Ovary (tissue), 9 donors: Measurements from ENCODE around the gene MEGF9. TPM values are rescaled to one million over a fixed set of nuclear protein-coding genes. Genes with fewer than 3 reads are reported as not detected.

Experiments used
- DNase-seq, 5 donors: peaks; one replicate each; pipeline ENCODE4 v3.0.0-alpha.2; 2019 to 2020
- H3K27ac ChIP-seq, 2 donors: fragments of 200-600 bp; one replicate each; pipeline versions ENCODE4 v1.5.1 to v1.8.0; 2019 to 2022
- H3K27me3 ChIP-seq: fragments of 200-600 bp; one replicate; pipeline ENCODE4 v1.8.0; 2022
- H3K36me3 ChIP-seq: fragments of 200-600 bp; sonication (generic); one replicate; pipeline ENCODE4 v1.5.1; 2019
- H3K4me1 ChIP-seq: one replicate; pipeline ENCODE4 v1.8.1; 2013; ENCODE audit warnings: mild to moderate bottlenecking, moderate library complexity; ENCODE audit not compliant: insufficient read depth
- H3K4me3 ChIP-seq: fragments of 200-600 bp; sonication (generic); one replicate; pipeline ENCODE4 v1.5.1; 2017
- H3K9me3 ChIP-seq, 2 donors: fragments of 200-600 bp in 1 of 2; sonication (generic) in 1 of 2; one replicate each; pipeline versions ENCODE4 v1.5.1 to v1.8.1; 2013 to 2019; ENCODE audit warnings: mild to moderate bottlenecking in 1 of 2, moderate library complexity in 1 of 2
- EP300 ChIP-seq: sonication (generic); formaldehyde crosslinking; IDR thresholded peaks from one replicate; pipeline ENCODE4 v1.6.1; 2017; ENCODE audit warnings: antibody characterized with exemption
- POLR2A ChIP-seq: fragments of 450-650 bp; IDR thresholded peaks from one replicate; pipeline ENCODE4 v1.6.1; 2017; ENCODE audit warnings: antibody characterized with exemption, mild to moderate bottlenecking, moderate library complexity
- WGBS, 3 donors: extraction: QIAGEN DNeasy Blood & Tissue Kit in 1 of 3; methylation state at CpG; one replicate each; pipeline versions ENCODE4 v1.1.5 to v1.1.7; 2013 to 2017; 5-methylcytosine and 5-hydroxymethylcytosine counted together
- intact Hi-C, 4 donors: fragments of 100-400 bp; cut with DNase I; formaldehyde crosslinking; loops; one replicate each; pipeline versions ENCODE4 v1.11.0 to v1.15.1; 2022 to 2023
- polyA plus RNA-seq, 2 donors: library from polyadenylated mRNA; stranded (reverse); fragments of 200-250 nt in 1 of 2; fragments of 350-450 nt in 1 of 2; fragmentation: Illumina TruSeq in 1 of 2; extraction: RNeasy Lipid Tissue Mini Kit (QIAGEN cat#74804) in 1 of 2; gene quantifications; one replicate each; pipeline ENCODE4 v1.2.3, GENCODE V29; 2013 to 2014
- total RNA-seq, 7 donors: library from RNA; depleted of rRNA in 2 of 7; stranded (reverse); fragments of >200 nt in 2 of 7; fragmentation: NEBNext Ultra II Directional in 3 of 7; extraction: Animal tissue kit (Norgen Biotek cat#: 25700) in 3 of 7; gene quantifications; one replicate each; pipeline versions ENCODE4 v1.1.0 to v1.2.4, GENCODE V29; 2016 to 2023
- TF ChIP-seq, protein P1 (sequence below), 3 donors: fragments of 450-650 bp in 2 of 3; fragments of 200-600 bp in 1 of 3; IDR thresholded peaks; one replicate each; pipeline versions ENCODE4 v1.5.1 to v1.8.0; 2016 to 2022; ENCODE audit warnings: antibody characterized with exemption in 3 of 3, mild to moderate bottlenecking in 1 of 3
- donor health status: DM: no; HTN: no; CAD: no; lungs with moderate emphysema.
- donor health status: DM: no; HTN: no; CAD: no.
- donor health status: Bipolar disorder and iron deficiency.
- donor health status: DM: yes; HTN: yes; CAD: no.
- donor health status: DM: no; HTN: no; CAD: no.
- donor health status: DM: yes; HTN: yes; CAD: no.

MEGF9 gene
- total and polyA plus RNA-seq, 9 donors: 9.9 to 27.3 (median 14.6) TPM

DNA sequence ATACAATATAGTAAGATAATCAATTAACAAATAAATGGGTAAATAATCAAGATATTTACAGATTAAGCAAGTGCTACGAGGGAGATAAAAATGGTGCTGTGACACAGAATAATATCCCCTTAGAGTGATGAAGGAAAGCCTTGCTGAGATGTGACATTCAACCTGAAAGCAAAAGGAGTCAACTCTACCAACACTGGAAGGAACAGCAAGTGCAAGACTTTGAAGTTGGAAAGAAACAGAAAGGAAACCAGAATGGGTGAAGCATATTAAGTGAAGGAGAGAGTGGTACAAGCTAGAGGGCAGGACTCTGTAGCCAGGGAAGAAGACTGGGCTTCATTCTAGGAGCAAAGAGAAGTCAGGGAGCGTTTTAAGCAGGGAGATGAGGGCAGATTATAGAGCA is 12.2 kb upstream of the MEGF9 start:
- WGBS, 3 donors: 78 to 82% (median 81%) methylated on average over 2 of the region's 2 CpGs
- H3K4me1 ChIP-seq: no peaks in the 10 kb centered on the region
- TF ChIP-seq, protein P1, sequence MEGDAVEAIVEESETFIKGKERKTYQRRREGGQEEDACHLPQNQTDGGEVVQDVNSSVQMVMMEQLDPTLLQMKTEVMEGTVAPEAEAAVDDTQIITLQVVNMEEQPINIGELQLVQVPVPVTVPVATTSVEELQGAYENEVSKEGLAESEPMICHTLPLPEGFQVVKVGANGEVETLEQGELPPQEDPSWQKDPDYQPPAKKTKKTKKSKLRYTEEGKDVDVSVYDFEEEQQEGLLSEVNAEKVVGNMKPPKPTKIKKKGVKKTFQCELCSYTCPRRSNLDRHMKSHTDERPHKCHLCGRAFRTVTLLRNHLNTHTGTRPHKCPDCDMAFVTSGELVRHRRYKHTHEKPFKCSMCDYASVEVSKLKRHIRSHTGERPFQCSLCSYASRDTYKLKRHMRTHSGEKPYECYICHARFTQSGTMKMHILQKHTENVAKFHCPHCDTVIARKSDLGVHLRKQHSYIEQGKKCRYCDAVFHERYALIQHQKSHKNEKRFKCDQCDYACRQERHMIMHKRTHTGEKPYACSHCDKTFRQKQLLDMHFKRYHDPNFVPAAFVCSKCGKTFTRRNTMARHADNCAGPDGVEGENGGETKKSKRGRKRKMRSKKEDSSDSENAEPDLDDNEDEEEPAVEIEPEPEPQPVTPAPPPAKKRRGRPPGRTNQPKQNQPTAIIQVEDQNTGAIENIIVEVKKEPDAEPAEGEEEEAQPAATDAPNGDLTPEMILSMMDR (IDR thresholded peaks at IDR 0.05): no peak
- TF ChIP-seq POLR2A (no peak), EP300 (no peak)
- DNase-seq: no peak
- H3K27ac ChIP-seq: no peak overlapping the region
- intact Hi-C loops: no loop called here
- no peaks in the 10 kb centered on the region for H3K36me3 ChIP-seq
- no peak overlapping the region for H3K4me3 ChIP-seq
- H3K9me3 ChIP-seq: no peaks in the 10 kb centered on the region
- no peaks in the 10 kb centered on the region for H3K27me3 ChIP-seq

- Histone ChIP-seq H3K27ac (no peak overlapping the region), H3K36me3 (no peaks in the 10 kb centered on the region), H3K9me3 (no peaks in the 10 kb centered on the region), H3K27me3 (no peaks in the 10 kb centered on the region), H3K4me1 (no peaks in the 10 kb centered on the region), H3K4me3 (no peak overlapping the region)
- intact Hi-C loops: no loop called here
- no peak for DNase-seq
- WGBS, 3 donors: 71 to 81% (median 78%) methylated on average over 1 of the region's 1 CpG
- TF ChIP-seq POLR2A (no peak), EP300 (no peak)
- TF ChIP-seq, protein P1 (IDR thresholded peaks at IDR 0.05): no peak
These were observed 11.6 kb upstream of the MEGF9 start for GRCh38 chr9:120725907-120726306.

DNA sequence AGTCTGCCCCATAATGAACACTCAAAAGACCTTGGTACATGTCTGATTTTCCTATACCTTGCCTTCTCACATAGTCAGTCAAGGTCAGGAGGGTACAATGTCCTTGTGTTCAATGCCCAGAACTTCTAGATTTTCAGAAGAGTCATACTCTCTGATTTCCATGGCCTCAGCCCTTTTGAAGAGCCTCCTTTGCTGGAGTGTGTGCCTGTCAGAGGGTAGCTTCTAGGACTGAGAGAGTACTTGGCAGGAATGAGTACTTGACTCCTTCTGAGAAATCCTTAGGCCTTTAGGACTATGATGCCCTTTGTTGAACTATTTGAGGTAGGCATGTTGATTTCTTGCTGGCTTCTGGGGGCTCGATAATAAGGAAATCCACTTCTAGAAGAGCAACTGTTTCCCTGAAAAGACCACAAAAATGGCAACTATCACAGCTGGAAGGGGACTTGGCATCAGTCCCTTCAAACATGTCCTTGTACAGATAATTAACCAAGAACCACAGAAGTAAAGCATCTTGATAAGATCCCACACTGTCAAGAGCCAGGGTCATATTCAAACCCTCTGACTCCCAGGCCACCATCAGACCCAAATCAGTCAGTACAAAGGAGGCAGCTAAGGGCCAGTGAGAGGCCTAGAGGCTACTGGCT is 10.6 kb upstream of the MEGF9 start:
- TF ChIP-seq, protein P1 (IDR thresholded peaks at IDR 0.05): no peak
- TF ChIP-seq EP300: no peak
- TF ChIP-seq POLR2A: no peak
- no peaks in the 10 kb centered on the region for H3K36me3 ChIP-seq
- DNase-seq: no peak
- H3K9me3 ChIP-seq: no peaks in the 10 kb centered on the region
- intact Hi-C loops: no loop called here
- H3K27me3 ChIP-seq: no peaks in the 10 kb centered on the region
- no peak overlapping the region for H3K4me3 ChIP-seq
- WGBS, 3 donors: 59 to 69% (median 64%) methylated on average over 1 of the region's 1 CpG
- no peak overlapping the region for H3K27ac ChIP-seq
- H3K4me1 ChIP-seq: no peaks in the 10 kb centered on the region

GRCh38 chr9:120723565-120723964 is 9.3 kb upstream of the MEGF9 start:
- no peaks in the 10 kb centered on the region for H3K4me1 ChIP-seq
- intact Hi-C loops: no loop called here
- WGBS, 3 donors: 6 to 18% (median 17%) methylated on average over 3 of the region's 3 CpGs
- no peaks in the 10 kb centered on the region for H3K27me3 ChIP-seq
- H3K27ac ChIP-seq: no peak overlapping the region
- H3K36me3 ChIP-seq: no peaks in the 10 kb centered on the region
- no peak overlapping the region for H3K4me3 ChIP-seq
- no peaks in the 10 kb centered on the region for H3K9me3 ChIP-seq
- peak in 1 of 5 donors; percentile 40 for DNase-seq
- TF ChIP-seq EP300 (no peak), POLR2A (no peak)
- TF ChIP-seq, protein P1 (IDR thresholded peaks at IDR 0.05): no peak
